IPS DF 4.7 (cell line): Measurements from ENCODE around the gene GPN1.
A peak's percentile ranks its signal among the peaks of the same experiment; 100 is the strongest.
"Not testable (repeated sequence)": the region's sequence is repeated elsewhere in the genome, so short reads cannot be mapped to it uniquely, and the experiment has no call there.

ENCODE experiments used
- DNase-seq: peaks from one replicate; pipeline ENCODE4 v3.0.0-alpha.2; 2013; ENCODE audit warnings: low spot score; ENCODE audit errors: extremely low read depth

The GPN1 gene

GRCh38 chr2:27667446-27667845 is 38.6 kb downstream of the GPN1 start:
- DNase-seq, result no peak

GRCh38 chr2:27671235-27671634 is 42.4 kb downstream of the GPN1 start:
- DNase-seq, result no peak

- no peak for DNase-seq
Measured at GRCh38 chr2:27672723-27673486, 44.1 kb downstream of the GPN1 start.

GRCh38 chr2:27680571-27680970 is 51.7 kb downstream of the GPN1 start:
- DNase-seq, result no peak

GRCh38 chr2:27681841-27682240 is 53.0 kb downstream of the GPN1 start:
- no peak for DNase-seq

GRCh38 chr2:27682334-27682771 is 53.5 kb downstream of the GPN1 start:
- DNase-seq, result not testable (repeated sequence)

GRCh38 chr2:27683390-27684071 is 54.7 kb downstream of the GPN1 start:
- peak; percentile 86 for DNase-seq

GRCh38 chr2:27685006-27685405 is 56.2 kb downstream of the GPN1 start:
- DNase-seq, result not testable (repeated sequence)

GRCh38 chr2:27685577-27685976 is 56.7 kb downstream of the GPN1 start:
- no peak for DNase-seq

- no peak for DNase-seq
Measured at GRCh38 chr2:27687232-27687631, 58.4 kb downstream of the GPN1 start.

GRCh38 chr2:27689424-27689823 is 60.6 kb downstream of the GPN1 start:
- no peak for DNase-seq

- no peak for DNase-seq
Measured at GRCh38 chr2:27690052-27690451, 61.2 kb downstream of the GPN1 start.

- DNase-seq, result no peak
Measured at GRCh38 chr2:27697660-27698059, 68.8 kb downstream of the GPN1 start.
